NCI-H146 treated with DMSO at 0.1 percent for 48 hours (cell line): ENCODE results near the gene NLRP14.

Experiments used
- DNase-seq: peaks from one replicate; lab custom pipeline; 2025; ENCODE audit not compliant: unreplicated experiment; lab: John Stamatoyannopoulos, UW

NLRP14 gene

GRCh38 chr11:7050191-7050590 lies 29.9 kb downstream of the NLRP14 start:
- no peak for DNase-seq

- no peak for DNase-seq
These were observed 36.7 kb downstream of the NLRP14 start for GRCh38 chr11:7056828-7057513.

- no peak for DNase-seq
These were observed 37.4 kb downstream of the NLRP14 start for GRCh38 chr11:7057641-7058040.

GRCh38 chr11:7060868-7061267 lies 40.6 kb downstream of the NLRP14 start:
- no peak for DNase-seq

GRCh38 chr11:7062534-7062933 lies 42.3 kb downstream of the NLRP14 start:
- no peak for DNase-seq

- DNase-seq: no peak
These were observed 52.2 kb downstream of the NLRP14 start for GRCh38 chr11:7072401-7073028.

GRCh38 chr11:7077101-7077500 lies 56.8 kb downstream of the NLRP14 start:
- DNase-seq: no peak

- no peak for DNase-seq
These were observed 59.4 kb downstream of the NLRP14 start for GRCh38 chr11:7079545-7080135.

- DNase-seq: no peak
These were observed 60.6 kb downstream of the NLRP14 start for GRCh38 chr11:7080900-7081299.

GRCh38 chr11:7081441-7081840 lies 61.2 kb downstream of the NLRP14 start:
- DNase-seq: no peak

GRCh38 chr11:7088921-7089320 lies 68.6 kb downstream of the NLRP14 start, which contains the start of gene RBMXL2:
RBMXL2 (plus strand) TSS chr11:7088998; CDS start chr11:7089121, 123 bp downstream.
- no peak for DNase-seq

GRCh38 chr11:7089328-7090251 lies 69.3 kb downstream of the NLRP14 start:
- no peak for DNase-seq

GRCh38 chr11:7098235-7098832 lies 78.1 kb downstream of the NLRP14 start:
- peak; percentile 42 for DNase-seq

GRCh38 chr11:7115780-7116179 lies 95.5 kb downstream of the NLRP14 start:
- DNase-seq: no peak

- no peak for DNase-seq
These were observed 96.1 kb downstream of the NLRP14 start for GRCh38 chr11:7116370-7116769.
